LHCN-M2 (cell line): ENCODE results near the gene G6PC3. TPM values are rescaled to one million over a fixed set of nuclear protein-coding genes. Genes with fewer than 3 reads are reported as not detected.
"Not testable (repeated sequence)": the region's sequence is repeated elsewhere in the genome, so short reads cannot be mapped to it uniquely, and the experiment has no call there.

Source experiments
- DNase-seq: peaks from one replicate; pipeline ENCODE4 v3.0.0-alpha.2; 2012; ENCODE audit warnings: low read depth
- total RNA-seq: library from RNA; depleted of rRNA; stranded (reverse); fragments of >200 nt; gene quantifications from 2 replicates; pipeline ENCODE4 v1.2.3, GENCODE V29; 2014

The G6PC3 gene
- total RNA-seq, 1 experiment from 2014 or later = 67.2 TPM

GRCh38 chr17:44105941-44106340, 35.4 kb downstream of the G6PC3 start:
- no peak for DNase-seq

- no peak for DNase-seq
Measured at GRCh38 chr17:44106801-44107200, 36.3 kb downstream of the G6PC3 start.

GRCh38 chr17:44108440-44109311, 38.1 kb downstream of the G6PC3 start:
- DNase-seq = peak; percentile 92

GRCh38 chr17:44109312-44109630, 38.7 kb downstream of the G6PC3 start:
- no peak for DNase-seq

GRCh38 chr17:44110011-44110686, 39.6 kb downstream of the G6PC3 start:
- no peak for DNase-seq

- DNase-seq = peak; percentile 90
Measured at GRCh38 chr17:44110823-44111633, 40.5 kb downstream of the G6PC3 start.

- DNase-seq = no peak
Measured at GRCh38 chr17:44111777-44112176, 41.2 kb downstream of the G6PC3 start.

- no peak for DNase-seq
Measured at GRCh38 chr17:44112284-44113280, 42.0 kb downstream of the G6PC3 start.

GRCh38 chr17:44113382-44113781, 42.8 kb downstream of the G6PC3 start:
- no peak for DNase-seq

GRCh38 chr17:44113868-44114840, 43.6 kb downstream of the G6PC3 start:
- no peak for DNase-seq

- peak; percentile 57 for DNase-seq
Measured at GRCh38 chr17:44115585-44116415, 45.3 kb downstream of the G6PC3 start.

GRCh38 chr17:44117351-44117750, 46.8 kb downstream of the G6PC3 start:
- DNase-seq = no peak

- DNase-seq = no peak
Measured at GRCh38 chr17:44118427-44119050, 48.0 kb downstream of the G6PC3 start.

- no peak for DNase-seq
Measured at GRCh38 chr17:44119062-44119461, 48.5 kb downstream of the G6PC3 start.

GRCh38 chr17:44119798-44120197, 49.3 kb downstream of the G6PC3 start:
- no peak for DNase-seq

- not testable (repeated sequence) for DNase-seq
Measured at GRCh38 chr17:44120281-44120680, 49.7 kb downstream of the G6PC3 start.

GRCh38 chr17:44120851-44121605, 50.5 kb downstream of the G6PC3 start:
- no peak for DNase-seq
